SJCRH30 (cell line): ENCODE measurements around the gene GNAO1. TPM values are rescaled to one million over a fixed set of nuclear protein-coding genes. Genes with fewer than 3 reads are reported as not detected.

Experiments used
- DNase-seq, 2 experiments: peaks; one replicate each; pipeline ENCODE4 v3.0.0-alpha.2; 2015 to 2020
- H3K27ac ChIP-seq: fragments of 250-450 bp; sonication (Bioruptor Pico); 2 replicates; pipeline ENCODE4 v1.5.1; 2020; ENCODE audit warnings: mild to moderate bottlenecking, moderate library complexity
- H3K27me3 ChIP-seq: fragments of 250-450 bp; sonication (Bioruptor Pico); 2 replicates; pipeline ENCODE4 v1.5.1; 2020; ENCODE audit warnings: mild to moderate bottlenecking, moderate library complexity
- H3K36me3 ChIP-seq: fragments of 250-450 bp; sonication (Bioruptor Pico); 2 replicates; pipeline ENCODE4 v1.5.1; 2020; ENCODE audit warnings: mild to moderate bottlenecking, moderate library complexity
- H3K4me1 ChIP-seq: fragments of 250-450 bp; sonication (Bioruptor Pico); 2 replicates; pipeline ENCODE4 v1.5.1; 2020; ENCODE audit warnings: mild to moderate bottlenecking, moderate library complexity
- H3K4me3 ChIP-seq: fragments of 250-450 bp; sonication (Bioruptor Pico); 2 replicates; pipeline ENCODE4 v1.5.1; 2020; ENCODE audit warnings: mild to moderate bottlenecking, moderate library complexity
- H3K9me3 ChIP-seq: fragments of 250-450 bp; sonication (Bioruptor Pico); replicated peaks from 2 replicates; pipeline ENCODE4 v1.5.1; 2020; ENCODE audit warnings: mild to moderate bottlenecking, moderate library complexity
- total RNA-seq: library from RNA; depleted of rRNA; stranded (reverse); fragments of >200 nt; shearing (Covaris generic); gene quantifications from 2 replicates; pipeline ENCODE4 v1.2.3, GENCODE V29; 2014; rRNA removed

GNAO1 gene
- total RNA-seq, 1 experiment from 2014 or later, result 2.3 TPM

GRCh38 chr16:56400458-56400857, 209.2 kb downstream of the GNAO1 start:
- DNase-seq, result no peak
- H3K9me3 ChIP-seq, result peaks cover 4% of the 10 kb centered on the region; the same call in 1 of the 2 replicates
- H3K4me1 ChIP-seq, result no peaks in the 10 kb centered on the region
- no peak overlapping the region for H3K4me3 ChIP-seq
- no peak overlapping the region for H3K27ac ChIP-seq
- H3K27me3 ChIP-seq, result no peaks in the 10 kb centered on the region
- peaks cover 54% of the 10 kb centered on the region for H3K36me3 ChIP-seq

- Histone ChIP-seq H3K4me3 (no peak overlapping the region), H3K4me1 (no peaks in the 10 kb centered on the region), H3K9me3 (peaks cover 4% of the 10 kb centered on the region; the same call in 1 of the 2 replicates), H3K27me3 (no peaks in the 10 kb centered on the region), H3K36me3 (peaks cover 54% of the 10 kb centered on the region), H3K27ac (no peak overlapping the region)
- peak; percentile 53 to 62 for DNase-seq
Observed at GRCh38 chr16:56401482-56401881, 210.2 kb downstream of the GNAO1 start.

- DNase-seq, result no peak
- H3K27me3 ChIP-seq, result no peaks in the 10 kb centered on the region
- no peak overlapping the region for H3K27ac ChIP-seq
- no peaks in the 10 kb centered on the region for H3K9me3 ChIP-seq
- peaks cover 65% of the 10 kb centered on the region for H3K36me3 ChIP-seq
- no peak overlapping the region for H3K4me3 ChIP-seq
- no peaks in the 10 kb centered on the region for H3K4me1 ChIP-seq
Observed at GRCh38 chr16:56405977-56406672, 214.8 kb downstream of the GNAO1 start.

Other genes with a start within 250 kb of the GNAO1 start
- gene AMFR, start 234.1 kb downstream of the GNAO1 start, total RNA-seq, result 140 TPM in 2 replicates